Activated CD4-positive, CD25-positive, alpha-beta regulatory T cell treated with anti-CD3 and anti-CD28 coated beads, Interleukin-2, amount 50 U/mL, for 24 hours (primary cell): Measurements from ENCODE around the gene PIK3CB.
"Not testable (repeated sequence)": the region's sequence is repeated elsewhere in the genome, so short reads cannot be mapped to it uniquely, and the experiment has no call there.

Source experiments
- ATAC-seq, 2 donors: fragments of 150-1000 bp; cut with Tn5 transposase; one replicate each; pipeline ENCODE4 v1.10.0; 2021; ENCODE audit warnings: mild to moderate bottlenecking in 1 of 2, moderate library complexity in 1 of 2

The PIK3CB gene

GRCh38 chr3:138732456-138732855 lies 102.3 kb downstream of the PIK3CB start:
- no peak for ATAC-seq

DNA sequence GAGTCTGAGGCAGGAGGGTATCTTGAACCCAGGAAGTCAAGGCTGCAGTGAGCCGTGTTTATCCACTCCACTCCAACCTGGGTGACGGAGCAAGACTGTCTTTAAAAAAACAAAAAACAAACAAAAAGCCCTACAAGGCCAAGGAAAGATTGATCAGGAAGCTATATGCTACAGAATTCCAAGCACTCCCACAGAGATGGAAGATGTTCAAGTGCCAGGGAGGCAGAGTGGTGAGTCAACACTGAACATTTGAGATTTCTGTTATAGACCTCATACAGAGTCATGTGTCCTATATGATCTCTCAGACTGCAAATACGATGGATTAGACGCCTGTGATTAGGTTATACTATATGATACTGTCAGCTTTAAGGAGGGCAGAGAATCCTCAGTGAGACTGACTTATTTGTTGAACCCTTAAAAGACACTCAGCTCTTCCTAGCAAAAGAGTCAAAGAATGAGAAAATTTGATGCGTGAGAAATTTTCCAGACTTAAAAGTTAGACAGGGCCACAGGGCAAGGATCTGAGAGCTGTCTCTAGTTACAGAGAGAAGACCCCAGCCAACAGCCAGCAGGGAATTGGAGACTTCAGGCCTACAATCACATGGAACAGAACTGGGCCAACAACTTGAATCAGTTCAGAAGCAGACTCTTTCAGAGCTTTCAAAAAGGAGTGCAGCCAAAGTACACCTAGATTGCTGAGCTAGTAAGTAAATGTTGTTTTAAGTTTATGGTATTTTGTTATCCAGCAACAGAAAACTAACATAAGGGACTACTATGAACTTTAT lies 107.6 kb downstream of the PIK3CB start:
- no peak for ATAC-seq

DNA sequence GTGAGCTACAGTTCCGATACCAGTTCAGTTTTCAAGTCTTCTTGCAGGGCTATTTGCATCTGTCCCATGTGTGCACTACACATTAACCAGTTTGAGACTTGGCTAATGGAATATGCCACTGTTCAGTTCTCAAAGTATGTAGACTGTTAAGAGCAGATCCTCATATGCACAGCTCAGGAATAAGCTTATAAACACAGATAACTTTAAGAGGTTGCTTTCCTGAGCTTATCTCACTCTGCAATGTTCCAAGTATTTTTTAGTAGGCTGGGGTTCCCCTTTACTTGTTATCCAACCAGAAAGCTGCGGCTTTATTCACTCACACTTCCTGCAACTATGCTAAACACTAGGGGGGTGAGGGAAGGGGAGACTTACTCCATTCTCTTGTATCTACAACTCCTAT lies 108.7 kb downstream of the PIK3CB start:
- not testable (repeated sequence) for ATAC-seq

- ATAC-seq, result no peak
Observed at GRCh38 chr3:138725116-138725515, 109.6 kb downstream of the PIK3CB start.

DNA sequence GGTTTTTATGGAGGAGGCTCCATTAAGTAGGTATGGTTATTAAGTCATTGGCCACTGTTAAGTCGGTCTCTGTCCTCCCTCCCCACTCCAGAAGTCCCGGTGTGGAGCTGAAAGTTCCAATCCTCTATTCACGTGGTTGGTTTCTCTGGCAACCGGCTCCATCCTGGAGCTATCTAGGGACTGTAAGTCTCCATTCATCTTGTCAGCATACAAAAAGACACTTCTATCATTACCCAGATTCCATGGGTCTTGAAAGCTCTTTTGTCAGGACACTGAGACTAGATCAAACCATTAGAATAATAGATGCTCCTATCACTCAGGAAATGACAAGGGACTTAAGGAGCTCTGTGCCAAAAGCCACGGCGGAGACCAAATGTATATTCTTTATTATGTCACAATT lies 110.3 kb downstream of the PIK3CB start:
- no peak for ATAC-seq

DNA sequence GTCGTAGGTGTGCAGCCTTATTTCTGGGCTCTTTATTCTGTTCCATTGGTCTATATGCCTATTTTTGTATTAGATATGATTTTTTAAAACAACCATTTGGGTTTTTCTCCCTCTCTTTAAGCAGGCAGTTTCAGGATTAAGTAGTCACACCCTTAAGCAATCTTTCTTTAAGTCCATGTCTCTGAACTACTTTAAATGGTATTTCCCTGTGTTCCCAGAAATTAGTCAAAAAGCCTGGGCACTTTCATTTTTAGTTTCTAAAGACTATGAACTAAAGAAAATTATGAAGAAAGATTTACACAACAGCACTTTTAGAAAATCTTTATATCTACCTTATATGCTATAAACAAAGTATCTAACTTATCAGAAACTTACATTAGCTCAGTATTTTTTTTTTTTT lies 115.9 kb downstream of the PIK3CB start:
- ATAC-seq, result no peak

DNA sequence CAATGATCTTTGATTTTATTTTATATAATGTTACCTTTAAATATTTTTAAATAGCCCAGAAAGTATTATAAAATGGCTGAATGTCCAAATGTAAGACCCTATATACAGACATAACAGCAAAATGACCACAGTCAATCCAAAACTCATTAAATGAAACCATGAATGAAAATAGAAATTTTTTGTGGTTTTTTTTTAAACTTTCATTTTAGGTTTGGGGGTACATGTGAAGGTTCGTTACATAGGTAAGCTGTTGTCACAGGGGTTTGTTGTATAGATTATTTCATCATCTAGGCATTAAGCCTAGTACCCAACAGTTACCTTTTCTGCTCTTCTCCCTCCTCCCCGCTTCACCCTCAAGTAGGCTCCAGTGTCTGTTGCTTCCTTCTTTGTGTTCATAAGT lies 117.4 kb downstream of the PIK3CB start:
- peak in 1 of 2 donors; percentile 27 for ATAC-seq

DNA sequence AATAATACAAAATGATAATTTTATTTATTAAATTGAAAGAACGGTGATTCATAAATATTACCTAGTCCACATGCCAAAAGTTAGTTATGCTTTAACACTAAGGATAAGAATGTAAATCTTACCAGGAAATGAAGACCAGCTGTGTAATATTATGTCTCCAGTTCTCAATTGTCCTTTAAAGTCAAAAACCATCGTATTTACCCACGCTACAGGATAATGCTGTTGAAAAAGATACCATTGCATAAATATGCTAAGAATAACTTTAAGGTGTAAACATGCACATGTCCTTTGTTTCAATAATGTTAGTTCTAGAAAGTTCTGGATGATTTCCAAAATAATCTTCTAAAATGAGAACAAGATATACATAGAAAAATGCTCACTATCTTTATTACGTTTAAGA lies 122.6 kb downstream of the PIK3CB start:
- ATAC-seq, result no peak

GRCh38 chr3:138705675-138706074 lies 129.1 kb downstream of the PIK3CB start:
- no peak for ATAC-seq

GRCh38 chr3:138696666-138697370 lies 137.9 kb downstream of the PIK3CB start:
- no peak for ATAC-seq

- ATAC-seq, result no peak
Observed at GRCh38 chr3:138694287-138695007, 140.3 kb downstream of the PIK3CB start.

- ATAC-seq, result no peak
Observed at GRCh38 chr3:138692152-138692551, 142.6 kb downstream of the PIK3CB start.

DNA sequence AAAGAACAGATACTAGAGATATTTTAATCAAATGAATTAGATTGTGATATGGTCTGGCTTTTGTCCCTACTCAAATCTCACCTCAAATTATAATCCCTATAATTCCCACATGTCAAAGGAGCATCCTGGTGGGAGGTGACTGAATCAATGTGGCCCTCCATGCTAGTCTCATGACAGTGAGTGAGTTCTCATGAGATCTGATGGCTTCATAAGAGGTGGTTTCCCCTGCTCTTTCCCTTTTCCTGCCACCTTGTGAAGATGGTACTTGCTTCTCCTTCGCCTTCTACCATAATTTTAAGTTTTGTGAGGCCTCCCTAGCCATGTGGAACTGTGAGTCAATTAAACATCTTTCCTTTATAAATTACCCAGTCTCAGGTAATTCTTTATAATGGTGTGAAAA lies 143.4 kb downstream of the PIK3CB start:
- no peak for ATAC-seq

DNA sequence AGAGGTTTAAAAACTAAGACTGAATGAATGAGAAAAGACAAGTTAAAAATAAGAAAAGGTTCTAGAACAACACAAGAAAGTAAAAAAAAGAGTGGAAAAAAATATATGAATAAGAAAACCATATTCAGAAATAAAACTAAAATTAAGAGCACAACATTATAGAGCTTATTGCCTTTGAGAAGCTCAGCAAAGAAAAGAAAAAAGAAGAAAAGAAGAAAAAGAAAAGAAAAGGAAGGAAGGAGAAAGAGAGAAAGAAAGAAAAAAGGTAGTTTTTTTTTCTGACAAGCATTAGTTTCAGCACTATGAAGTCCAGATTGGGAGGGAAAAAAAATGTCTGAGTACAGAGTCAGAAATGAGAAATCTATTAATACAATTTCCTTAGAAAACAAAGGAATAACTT lies 144.7 kb downstream of the PIK3CB start:
- no peak for ATAC-seq

DNA sequence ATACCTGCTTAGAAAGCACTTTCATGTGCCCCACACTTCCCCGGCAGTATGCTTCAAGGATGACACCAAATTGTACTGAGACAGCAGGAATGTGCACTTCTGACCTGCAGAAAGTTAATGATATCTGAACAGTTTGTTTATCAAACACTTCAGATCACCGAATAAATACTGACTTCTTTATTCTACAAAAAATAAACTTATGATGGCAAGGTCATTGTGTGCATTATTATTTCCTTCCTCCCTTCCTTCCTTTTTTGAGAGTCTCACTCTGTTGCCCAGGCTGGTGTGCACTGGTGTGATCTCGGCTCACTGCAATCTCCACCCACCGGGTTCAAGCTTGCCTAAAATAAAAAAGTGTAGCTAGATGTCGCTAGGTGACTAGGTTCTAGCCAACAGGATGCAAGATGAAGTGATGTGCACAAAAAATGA lies 145.8 kb downstream of the PIK3CB start:
- ATAC-seq, result no peak

DNA sequence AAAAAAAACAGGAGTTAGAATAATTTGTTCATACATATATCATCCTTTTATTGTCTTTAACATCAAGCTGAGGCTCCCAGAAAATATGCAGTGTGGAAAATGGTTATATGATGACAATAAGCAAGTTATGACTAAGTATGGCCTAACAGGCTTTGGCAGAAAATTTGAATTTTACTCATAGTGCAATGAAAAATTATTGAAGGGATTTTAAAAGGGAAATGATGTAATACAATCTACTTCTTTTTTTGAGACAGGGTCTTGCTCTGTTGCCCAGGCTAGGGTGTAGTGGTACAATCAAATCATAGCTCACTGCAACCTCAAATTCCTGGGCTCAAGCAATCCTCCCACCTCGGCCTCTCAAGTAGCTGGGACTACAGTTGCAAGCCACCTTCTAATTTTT lies 147.5 kb downstream of the PIK3CB start:
- peak; percentile 44 to 49 for ATAC-seq

DNA sequence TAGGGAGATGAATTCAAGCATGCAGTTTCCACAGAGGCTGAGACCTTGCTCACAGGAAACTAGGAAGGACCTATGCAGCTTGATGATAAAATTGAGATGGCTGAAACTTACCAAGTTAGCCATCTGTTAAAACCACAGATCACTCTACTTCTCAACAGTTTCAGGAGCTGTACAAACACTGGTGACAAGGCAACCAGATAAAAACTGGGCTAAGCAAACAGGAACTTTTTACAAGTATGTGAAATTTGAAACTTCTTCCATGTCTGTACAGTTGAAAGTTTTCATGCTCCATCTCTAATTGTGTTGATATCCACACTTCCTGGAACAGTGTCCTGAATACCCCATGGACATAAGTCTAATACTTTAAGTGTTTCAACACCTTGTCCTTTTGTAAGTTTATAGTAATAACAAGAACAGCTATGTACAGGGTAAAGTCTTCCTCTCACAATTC lies 147.9 kb downstream of the PIK3CB start:
- peak; percentile 53 to 56 for ATAC-seq

- no peak for ATAC-seq
Observed at GRCh38 chr3:138684396-138684795, 150.3 kb downstream of the PIK3CB start.

GRCh38 chr3:138682648-138683047 lies 152.1 kb downstream of the PIK3CB start:
- no peak for ATAC-seq

- no peak for ATAC-seq
Observed at GRCh38 chr3:138681463-138682220, 153.1 kb downstream of the PIK3CB start.

GRCh38 chr3:138680974-138681373 lies 153.8 kb downstream of the PIK3CB start:
- ATAC-seq, result not testable (repeated sequence)

DNA sequence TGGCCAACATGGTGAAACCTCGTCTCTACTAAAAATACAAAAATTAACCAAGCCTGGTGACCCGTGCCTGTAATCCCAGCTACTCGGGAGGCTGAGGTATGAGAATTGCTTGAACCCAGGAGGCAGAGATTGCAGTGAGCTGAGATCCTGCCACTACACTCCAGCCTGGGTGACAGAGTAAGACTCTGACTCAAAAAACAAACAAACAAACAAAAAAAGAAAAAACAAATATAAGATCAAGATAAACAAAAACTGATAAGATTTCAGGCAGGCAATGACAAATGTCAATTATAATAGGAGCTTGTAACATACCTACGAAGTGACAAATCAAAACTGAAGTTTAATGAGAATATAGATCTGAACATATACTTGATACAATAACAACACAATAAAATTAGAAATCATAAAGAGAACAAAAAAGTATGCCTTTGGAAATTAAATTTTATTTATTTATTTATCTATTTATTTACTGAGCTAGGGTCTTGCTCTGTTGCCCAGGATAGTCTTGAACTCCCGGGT lies 155.8 kb downstream of the PIK3CB start:
- no peak for ATAC-seq
